ENCODE measurements around the gene NAALADL2. TPM values are rescaled to one million over a fixed set of nuclear protein-coding genes. Genes with fewer than 3 reads are reported as not detected.

The NAALADL2 gene
- total RNA-seq, 3 donors from 2014 or later: 18.4 to 43.9 (median 20.8) TPM

- Histone ChIP-seq H3K4me3 (no peak overlapping the region), H3K4me1 (ENCODE audit: low read depth) (no peaks in the 10 kb centered on the region), H3K9me3 (no peaks in the 10 kb centered on the region), H3K36me3 (ENCODE audit: low read depth) (no peaks in the 10 kb centered on the region)
- intact Hi-C loops (cut with DNase I, micrococcal nuclease): no loop called here
- ATAC-seq (no peak), DNase-seq (no peak)
- no peak for TF ChIP-seq CTCF (IDR thresholded peaks at IDR 0.05)
These were observed 870.3 kb downstream of the NAALADL2 start for GRCh38 chr3:175729466-175729865.

GRCh38 chr3:175731543-175731942, 872.4 kb downstream of the NAALADL2 start:
- H3K4me1 ChIP-seq (ENCODE audit: low read depth): no peaks in the 10 kb centered on the region
- no peak for DNase-seq
- no peak for ATAC-seq
- intact Hi-C loops (cut with DNase I, micrococcal nuclease): no loop called here
- H3K9me3 ChIP-seq: no peaks in the 10 kb centered on the region
- H3K4me3 ChIP-seq: no peak overlapping the region
- TF ChIP-seq CTCF (IDR thresholded peaks at IDR 0.05): no peak
- no peaks in the 10 kb centered on the region for H3K36me3 ChIP-seq (ENCODE audit: low read depth)

GRCh38 chr3:175732017-175732416, 872.9 kb downstream of the NAALADL2 start:
- H3K4me3 ChIP-seq: no peak overlapping the region
- no peaks in the 10 kb centered on the region for H3K9me3 ChIP-seq
- H3K4me1 ChIP-seq (ENCODE audit: low read depth): no peaks in the 10 kb centered on the region
- TF ChIP-seq CTCF (IDR thresholded peaks at IDR 0.05): no peak
- intact Hi-C loops (cut with DNase I, micrococcal nuclease): no loop called here
- H3K36me3 ChIP-seq (ENCODE audit: low read depth): no peaks in the 10 kb centered on the region
- DNase-seq: no peak
- ATAC-seq: no peak

GRCh38 chr3:175735866-175736265, 876.7 kb downstream of the NAALADL2 start:
- no peak for TF ChIP-seq CTCF (IDR thresholded peaks at IDR 0.05)
- ATAC-seq: no peak
- H3K4me1 ChIP-seq (ENCODE audit: low read depth): no peaks in the 10 kb centered on the region
- H3K9me3 ChIP-seq: no peaks in the 10 kb centered on the region
- H3K4me3 ChIP-seq: no peak overlapping the region
- H3K36me3 ChIP-seq (ENCODE audit: low read depth): no peaks in the 10 kb centered on the region
- DNase-seq: no peak
- intact Hi-C loops (cut with DNase I, micrococcal nuclease): no loop called here

- no peaks in the 10 kb centered on the region for H3K36me3 ChIP-seq (ENCODE audit: low read depth)
- no peak overlapping the region for H3K4me3 ChIP-seq
- no peaks in the 10 kb centered on the region for H3K4me1 ChIP-seq (ENCODE audit: low read depth)
- DNase-seq: no peak
- no peak for TF ChIP-seq CTCF (IDR thresholded peaks at IDR 0.05)
- intact Hi-C loops (cut with DNase I, micrococcal nuclease): no loop called here
- ATAC-seq: no peak
- no peaks in the 10 kb centered on the region for H3K9me3 ChIP-seq
These were observed 878.8 kb downstream of the NAALADL2 start for GRCh38 chr3:175737646-175738572.

Data from mucosa of descending colon (tissue), 3 donors.